ENCODE results near the gene DYNC2H1.
"Not testable (repeated sequence)": the region's sequence is repeated elsewhere in the genome, so short reads cannot be mapped to it uniquely, and the experiment has no call there.

DNA sequence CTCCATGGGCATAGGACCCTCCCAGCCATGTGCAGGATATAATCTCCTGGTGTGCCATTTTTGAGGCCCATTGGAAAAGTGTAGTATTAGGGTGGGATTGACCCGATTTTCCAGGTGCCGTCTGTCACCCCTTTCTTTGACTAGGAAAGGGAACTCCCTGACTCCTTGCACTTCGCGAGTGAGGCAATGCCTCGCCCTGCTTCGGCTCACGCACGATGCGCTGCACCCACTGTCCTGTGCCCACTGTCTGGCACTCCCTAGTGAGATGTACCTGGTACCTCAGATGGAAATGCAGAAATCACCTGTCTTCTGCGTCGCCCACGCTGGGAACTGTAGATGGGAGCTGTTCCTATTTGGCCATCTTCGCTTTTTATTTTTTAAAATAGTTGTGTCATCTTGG lies 32.8 kb downstream of the DYNC2H1 start:
- TF ChIP-seq, protein P1, sequence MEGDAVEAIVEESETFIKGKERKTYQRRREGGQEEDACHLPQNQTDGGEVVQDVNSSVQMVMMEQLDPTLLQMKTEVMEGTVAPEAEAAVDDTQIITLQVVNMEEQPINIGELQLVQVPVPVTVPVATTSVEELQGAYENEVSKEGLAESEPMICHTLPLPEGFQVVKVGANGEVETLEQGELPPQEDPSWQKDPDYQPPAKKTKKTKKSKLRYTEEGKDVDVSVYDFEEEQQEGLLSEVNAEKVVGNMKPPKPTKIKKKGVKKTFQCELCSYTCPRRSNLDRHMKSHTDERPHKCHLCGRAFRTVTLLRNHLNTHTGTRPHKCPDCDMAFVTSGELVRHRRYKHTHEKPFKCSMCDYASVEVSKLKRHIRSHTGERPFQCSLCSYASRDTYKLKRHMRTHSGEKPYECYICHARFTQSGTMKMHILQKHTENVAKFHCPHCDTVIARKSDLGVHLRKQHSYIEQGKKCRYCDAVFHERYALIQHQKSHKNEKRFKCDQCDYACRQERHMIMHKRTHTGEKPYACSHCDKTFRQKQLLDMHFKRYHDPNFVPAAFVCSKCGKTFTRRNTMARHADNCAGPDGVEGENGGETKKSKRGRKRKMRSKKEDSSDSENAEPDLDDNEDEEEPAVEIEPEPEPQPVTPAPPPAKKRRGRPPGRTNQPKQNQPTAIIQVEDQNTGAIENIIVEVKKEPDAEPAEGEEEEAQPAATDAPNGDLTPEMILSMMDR (IDR thresholded peaks at IDR 0.05; ENCODE audit: insufficient read depth, low read depth, low read length), result not testable (repeated sequence)
- TF ChIP-seq EZH2 (IDR thresholded peaks at IDR 0.05; ENCODE audit: insufficient read depth, low read length), result not testable (repeated sequence)
